Left ventricle myocardium inferior (tissue), 1 donor: Measurements from ENCODE around the gene TMEM176B. TPM values are rescaled to one million over a fixed set of nuclear protein-coding genes. Genes with fewer than 3 reads are reported as not detected.

Source experiments
- DNase-seq: peaks from one replicate; pipeline ENCODE4 v3.0.0-alpha.2; 2020
- H3K27ac ChIP-seq: fragments of 200-600 bp; replicated peaks from 2 replicates; pipeline ENCODE4 v1.8.0; 2021
- H3K27me3 ChIP-seq: fragments of 200-600 bp; 2 replicates; pipeline ENCODE4 v1.8.0; 2021; ENCODE audit warnings: low read depth
- H3K36me3 ChIP-seq: fragments of 200-600 bp; 2 replicates; pipeline ENCODE4 v1.8.0; 2021
- H3K4me1 ChIP-seq: fragments of 200-600 bp; 2 replicates; pipeline ENCODE4 v1.8.0; 2021
- H3K4me3 ChIP-seq: fragments of 200-600 bp; 2 replicates; pipeline ENCODE4 v1.8.0; 2021; ENCODE audit warnings: mild to moderate bottlenecking, moderate library complexity
- H3K9me3 ChIP-seq: fragments of 200-600 bp; replicated peaks from 2 replicates; pipeline ENCODE4 v1.8.0; 2021
- CTCF ChIP-seq: fragments of 200-600 bp; IDR thresholded peaks from 2 replicates; pipeline ENCODE4 v1.8.0; 2021; ENCODE audit warnings: antibody characterized with exemption, mild to moderate bottlenecking, borderline replicate concordance
- intact Hi-C: fragments of 100-400 bp; cut with micrococcal nuclease; formaldehyde crosslinking; loops from one replicate; pipeline ENCODE4 v1.11.0; 2022
- total RNA-seq: library from RNA; stranded (reverse); fragmentation: NEBNext Ultra II Directional; extraction: Animal tissue kit (Norgen Biotek cat#: 25700); gene quantifications from one replicate; pipeline ENCODE4 v1.2.1, GENCODE V29; 2021
- donor health status: DM: no; HTN: yes; CAD: no; lungs with severe emphysema.

Gene TMEM176B
- total RNA-seq, 1 donor from 2014 or later, result 34.0 TPM

GRCh38 chr7:150745876-150746275, 54.3 kb downstream of the TMEM176B start:
- no peak overlapping the region for H3K27ac ChIP-seq
- peaks cover 57% of the 10 kb centered on the region for H3K4me1 ChIP-seq
- no peaks in the 10 kb centered on the region for H3K27me3 ChIP-seq
- no peak for TF ChIP-seq CTCF
- H3K4me3 ChIP-seq, result no peak overlapping the region
- H3K36me3 ChIP-seq, result peaks cover 23% of the 10 kb centered on the region
- DNase-seq, result no peak
- H3K9me3 ChIP-seq, result no peaks in the 10 kb centered on the region
- intact Hi-C loops, result no loop called here

GRCh38 chr7:150745086-150745485, 55.1 kb downstream of the TMEM176B start:
- Histone ChIP-seq H3K9me3 (no peaks in the 10 kb centered on the region), H3K27ac (no peak overlapping the region)

GRCh38 chr7:150744041-150744656, 56.0 kb downstream of the TMEM176B start:
- no peaks in the 10 kb centered on the region for H3K27me3 ChIP-seq
- intact Hi-C loops, result no loop called here
- H3K9me3 ChIP-seq, result no peaks in the 10 kb centered on the region
- peaks cover 57% of the 10 kb centered on the region for H3K4me1 ChIP-seq
- H3K27ac ChIP-seq, result peak overlapping the region; percentile 17
- H3K36me3 ChIP-seq, result peaks cover 28% of the 10 kb centered on the region
- no peak for DNase-seq
- peak overlapping the region; percentile 4 for H3K4me3 ChIP-seq
- TF ChIP-seq CTCF, result no peak

More at GRCh38 chr7:150745086-150745485, 55.1 kb downstream of the TMEM176B start:
- Histone ChIP-seq H3K4me1 (peaks cover 57% of the 10 kb centered on the region), H3K27me3 (no peaks in the 10 kb centered on the region), H3K4me3 (no peak overlapping the region), H3K36me3 (peaks cover 28% of the 10 kb centered on the region)
- DNase-seq, result no peak
- intact Hi-C loops, result no loop called here
- no peak for TF ChIP-seq CTCF

- H3K36me3 ChIP-seq, result peaks cover 28% of the 10 kb centered on the region
- H3K9me3 ChIP-seq, result no peaks in the 10 kb centered on the region
- peaks cover 65% of the 10 kb centered on the region for H3K4me1 ChIP-seq
- peak overlapping the region; percentile 70 for H3K4me3 ChIP-seq
- intact Hi-C loops, result no loop called here
- TF ChIP-seq CTCF, result no peak
- no peak for DNase-seq
- no peaks in the 10 kb centered on the region for H3K27me3 ChIP-seq
- H3K27ac ChIP-seq, result peak overlapping the region; percentile 85
Observed at GRCh38 chr7:150742286-150742968, 57.7 kb downstream of the TMEM176B start.

Other genes starting within 250 kb of the TMEM176B start
- gene GIMAP4, start 233.0 kb downstream of the TMEM176B start, total RNA-seq, result 31.2 TPM
- gene GIMAP6, start 168.0 kb downstream of the TMEM176B start, total RNA-seq, result 24.3 TPM
- 5.0 TPM for gene GIMAP2, start 114.7 kb downstream of the TMEM176B start, total RNA-seq
- gene GIMAP1, start 83.8 kb downstream of the TMEM176B start, total RNA-seq, result 5.9 TPM
- gene GIMAP5, start 62.9 kb downstream of the TMEM176B start, total RNA-seq, result 10.7 TPM
- 18.5 TPM for gene TMEM176A, start 405 bp upstream of the TMEM176B start, total RNA-seq
- 0.36 TPM for gene AOC1, start 52.2 kb upstream of the TMEM176B start, total RNA-seq
- gene KCNH2, start 178.0 kb upstream of the TMEM176B start, total RNA-seq, result 94.1 TPM
- gene NOS3, start 190.7 kb upstream of the TMEM176B start, total RNA-seq, result 12.6 TPM
- gene ATG9B, start 224.1 kb upstream of the TMEM176B start, total RNA-seq, result not detected
- 28.3 TPM for gene ABCB8, start 228.1 kb upstream of the TMEM176B start, total RNA-seq
- gene ASIC3, start 248.2 kb upstream of the TMEM176B start, total RNA-seq, result 5.3 TPM